Measurements from ENCODE around the gene LAYN.
A peak's percentile ranks its signal among the peaks of the same experiment; 100 is the strongest.

Gene LAYN

DNA sequence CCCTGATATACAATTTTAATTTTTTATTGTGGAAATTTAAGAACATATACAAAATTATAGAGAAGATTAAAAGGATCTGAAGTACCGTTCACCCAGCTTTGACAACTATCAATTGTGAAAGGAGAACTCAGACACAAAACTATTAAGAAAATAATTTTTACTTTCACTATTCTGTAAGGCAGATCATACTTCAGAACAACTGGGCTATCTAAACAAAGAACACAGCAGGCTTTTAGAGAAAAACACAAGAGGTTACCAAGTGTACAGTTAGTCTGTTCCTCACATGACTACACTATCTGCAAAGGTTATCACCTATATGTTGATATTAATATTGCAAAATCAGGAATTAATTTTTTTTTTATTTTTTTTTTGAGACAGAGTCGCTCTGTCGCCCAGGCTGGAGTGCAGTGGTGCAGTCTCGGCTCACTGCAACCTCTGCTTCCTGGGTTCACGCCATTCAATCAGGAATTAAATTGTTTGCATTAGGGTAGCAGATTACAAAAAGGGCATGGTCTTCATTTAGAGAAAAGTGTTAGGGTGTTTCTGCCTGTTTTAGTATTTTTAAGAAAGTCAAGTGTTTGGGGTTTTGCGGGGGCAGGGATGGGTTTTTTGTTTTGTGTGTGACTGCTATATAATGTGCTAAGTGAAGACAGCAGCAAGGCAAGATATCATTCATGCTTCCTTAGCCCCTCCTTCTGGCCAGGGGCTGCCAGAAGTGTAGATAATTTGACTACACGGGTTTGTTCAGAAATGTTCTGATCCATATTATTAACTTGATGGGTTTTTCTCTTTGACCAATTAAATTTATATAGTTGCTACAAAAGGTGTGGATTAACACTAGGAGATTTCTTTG is 34.1 kb downstream of the LAYN start:
- no peaks in the 10 kb centered on the region for H3K36me3 Mint-ChIP-seq (ENCODE audit: insufficient read depth)
- no peaks in the 10 kb centered on the region for H3K4me1 Mint-ChIP-seq (ENCODE audit: low read depth in 2 of 2)
- ATAC-seq (replicated peaks) (no peak), DNase-seq (no peak)
- no peaks in the 10 kb centered on the region for H3K9me3 Mint-ChIP-seq
- peak overlapping the region in 1 of 2 donors; percentile 30 for H3K27ac Mint-ChIP-seq
- H3K4me3 Mint-ChIP-seq, result peak overlapping the region; percentile 31 to 73
- H3K27me3 Mint-ChIP-seq, result peaks cover 17 to 41% of the 10 kb centered on the region in 2 donors

DNA sequence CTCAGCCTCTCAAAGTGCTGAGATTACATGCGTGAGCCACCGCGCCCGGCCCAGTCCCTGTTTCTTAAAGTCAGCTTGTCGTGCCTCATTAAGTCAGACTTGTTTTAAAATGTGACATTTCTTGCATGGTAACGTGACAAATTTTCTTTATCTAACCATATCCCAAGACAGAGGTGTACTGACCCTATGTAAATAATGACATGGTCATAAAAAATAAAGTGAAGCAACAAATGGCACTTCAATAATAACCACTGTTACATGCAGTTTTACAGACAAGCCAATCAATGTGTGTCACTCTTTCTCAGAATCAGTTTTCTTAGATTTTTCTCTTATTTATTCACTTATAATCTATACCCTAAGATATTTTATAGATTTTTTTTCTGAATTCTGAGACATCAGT is 35.2 kb downstream of the LAYN start:
- DNase-seq, result no peak
- H3K4me1 Mint-ChIP-seq (ENCODE audit: low read depth in 2 of 2), result no peaks in the 10 kb centered on the region
- no peaks in the 10 kb centered on the region for H3K36me3 Mint-ChIP-seq (ENCODE audit: insufficient read depth)
- ATAC-seq (replicated peaks), result no peak
- H3K27me3 Mint-ChIP-seq, result peaks cover 9 to 30% of the 10 kb centered on the region in 2 donors
- no peaks in the 10 kb centered on the region for H3K9me3 Mint-ChIP-seq
- H3K4me3 Mint-ChIP-seq, result no peak overlapping the region
- no peak overlapping the region for H3K27ac Mint-ChIP-seq

DNA sequence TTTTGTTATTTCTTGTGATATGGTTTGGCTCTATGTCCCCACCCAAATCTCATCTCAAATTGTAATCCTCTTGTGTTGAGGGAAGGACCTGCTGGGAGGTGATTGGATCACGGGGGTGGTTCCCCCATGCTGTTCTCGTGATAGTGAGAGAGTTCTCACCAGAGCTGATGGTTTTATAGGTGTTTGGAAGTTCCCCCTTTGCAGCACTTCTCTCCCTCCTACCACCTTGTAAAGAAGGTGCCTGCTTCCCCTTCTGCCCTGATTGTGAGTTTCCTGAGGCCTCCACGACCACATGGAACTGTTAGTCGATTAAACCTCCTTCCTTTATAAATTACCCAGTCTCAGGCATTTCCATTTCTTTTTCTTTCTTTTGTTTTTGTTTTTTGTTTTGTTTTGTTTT is 37.3 kb downstream of the LAYN start:
- peaks cover 0 to 9% of the 10 kb centered on the region in 2 donors for H3K27me3 Mint-ChIP-seq
- no peaks in the 10 kb centered on the region for H3K4me1 Mint-ChIP-seq (ENCODE audit: low read depth in 2 of 2)
- peak overlapping the region in 1 of 2 donors; percentile 39 for H3K27ac Mint-ChIP-seq
- H3K36me3 Mint-ChIP-seq (ENCODE audit: insufficient read depth), result no peaks in the 10 kb centered on the region
- no peak overlapping the region for H3K4me3 Mint-ChIP-seq
- H3K9me3 Mint-ChIP-seq, result no peaks in the 10 kb centered on the region
- DNase-seq (no peak), ATAC-seq (replicated peaks) (no peak)

DNA sequence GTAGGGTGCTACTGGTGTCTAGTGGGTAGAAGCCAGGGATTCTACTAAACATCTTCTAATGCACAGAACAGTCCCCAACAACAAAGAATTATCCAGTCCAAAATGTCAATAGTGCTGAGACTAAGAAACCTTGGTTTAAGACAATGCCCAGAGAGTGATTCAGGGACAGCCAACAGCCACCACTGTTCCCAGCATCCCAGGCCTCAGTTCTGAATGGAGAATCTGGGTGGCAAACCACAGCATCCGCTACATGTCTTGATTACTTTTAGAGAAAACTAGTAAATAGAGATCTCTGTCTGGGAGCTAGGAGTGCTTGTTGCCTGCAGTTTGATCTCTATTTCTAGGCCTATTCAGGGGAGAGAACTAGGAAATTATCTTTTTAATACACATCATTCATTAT is 40.8 kb downstream of the LAYN start:
- no peaks in the 10 kb centered on the region for H3K9me3 Mint-ChIP-seq
- H3K27me3 Mint-ChIP-seq, result peaks cover 0 to 11% of the 10 kb centered on the region in 2 donors
- H3K27ac Mint-ChIP-seq, result no peak overlapping the region
- no peaks in the 10 kb centered on the region for H3K36me3 Mint-ChIP-seq (ENCODE audit: insufficient read depth)
- DNase-seq (no peak), ATAC-seq (replicated peaks) (no peak)
- H3K4me3 Mint-ChIP-seq, result no peak overlapping the region
- H3K4me1 Mint-ChIP-seq (ENCODE audit: low read depth in 2 of 2), result no peaks in the 10 kb centered on the region

DNA sequence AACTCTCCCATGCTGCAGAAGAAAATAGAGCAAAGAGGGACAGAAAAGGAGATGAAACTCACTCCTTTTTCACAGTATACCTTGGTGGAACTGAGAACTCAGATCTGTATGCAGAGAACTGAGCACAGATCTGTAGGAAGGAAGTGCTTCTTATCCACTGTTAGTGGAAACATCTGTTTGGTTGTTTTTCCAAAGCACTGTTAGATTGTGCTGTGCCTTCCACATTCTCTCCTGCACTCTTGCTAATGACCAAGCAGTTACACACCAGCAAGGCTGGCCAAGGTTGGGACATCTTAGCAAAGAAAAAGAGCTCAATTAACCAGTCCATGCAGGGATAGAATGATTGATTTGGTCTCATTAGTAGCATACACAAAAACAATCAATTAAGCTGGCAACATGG is 41.6 kb downstream of the LAYN start:
- no peak for DNase-seq
- ATAC-seq (replicated peaks), result no peak
- Mint-ChIP-seq H3K27me3 (peaks cover 0 to 11% of the 10 kb centered on the region in 2 donors), H3K4me3 (no peak overlapping the region), H3K4me1 (ENCODE audit: low read depth in 2 of 2) (no peaks in the 10 kb centered on the region), H3K27ac (no peak overlapping the region), H3K9me3 (no peaks in the 10 kb centered on the region), H3K36me3 (ENCODE audit: insufficient read depth) (no peaks in the 10 kb centered on the region)

DNA sequence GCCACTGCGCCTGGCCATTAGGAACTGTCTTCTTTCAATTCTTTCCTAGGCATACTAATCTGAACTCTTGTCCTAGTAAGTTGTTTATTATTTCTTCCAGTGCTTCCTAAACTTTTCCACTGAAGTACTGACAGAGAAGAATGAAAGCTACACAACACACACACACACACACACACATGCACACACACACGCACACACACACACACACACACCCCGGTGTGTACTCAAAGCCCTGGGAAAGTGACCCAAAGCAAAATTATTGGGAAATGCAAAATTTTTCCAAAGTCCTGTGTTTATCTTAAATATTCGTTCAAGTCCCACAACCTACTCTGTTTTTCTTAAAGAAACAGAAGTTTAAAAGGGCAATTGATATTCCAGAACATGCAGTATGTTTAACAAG is 42.4 kb downstream of the LAYN start:
- DNase-seq, result no peak
- no peak for ATAC-seq (replicated peaks)
- H3K27ac Mint-ChIP-seq, result no peak overlapping the region
- no peak overlapping the region for H3K4me3 Mint-ChIP-seq
- H3K4me1 Mint-ChIP-seq (ENCODE audit: low read depth in 2 of 2), result no peaks in the 10 kb centered on the region
- peaks cover 0 to 11% of the 10 kb centered on the region in 2 donors for H3K27me3 Mint-ChIP-seq
- H3K9me3 Mint-ChIP-seq, result no peaks in the 10 kb centered on the region
- H3K36me3 Mint-ChIP-seq (ENCODE audit: insufficient read depth), result no peaks in the 10 kb centered on the region

DNA sequence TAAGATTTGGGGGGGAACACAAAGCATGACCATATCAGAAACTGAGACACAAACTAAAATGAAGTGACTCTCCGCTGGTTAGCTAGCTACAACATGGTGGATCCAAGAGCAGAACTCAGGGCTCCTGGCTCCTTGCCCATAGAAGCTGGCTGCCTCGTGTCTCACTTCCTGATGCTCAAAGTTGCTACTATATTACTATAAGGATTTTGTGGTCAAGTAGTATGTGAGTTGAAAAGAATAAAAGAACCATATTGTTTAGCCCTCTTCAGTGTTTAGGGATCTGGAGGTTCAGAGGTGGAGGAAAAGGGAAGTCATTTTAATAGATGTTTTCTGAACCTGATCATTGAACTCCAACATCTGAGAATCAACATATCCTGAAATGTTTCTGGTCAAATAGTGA is 44.9 kb downstream of the LAYN start:
- Mint-ChIP-seq H3K4me3 (no peak overlapping the region), H3K4me1 (ENCODE audit: low read depth in 2 of 2) (no peaks in the 10 kb centered on the region), H3K36me3 (ENCODE audit: insufficient read depth) (no peaks in the 10 kb centered on the region), H3K9me3 (no peaks in the 10 kb centered on the region), H3K27ac (no peak overlapping the region), H3K27me3 (peaks cover 0 to 11% of the 10 kb centered on the region in 2 donors)
- DNase-seq (no peak), ATAC-seq (replicated peaks) (no peak)

DNA sequence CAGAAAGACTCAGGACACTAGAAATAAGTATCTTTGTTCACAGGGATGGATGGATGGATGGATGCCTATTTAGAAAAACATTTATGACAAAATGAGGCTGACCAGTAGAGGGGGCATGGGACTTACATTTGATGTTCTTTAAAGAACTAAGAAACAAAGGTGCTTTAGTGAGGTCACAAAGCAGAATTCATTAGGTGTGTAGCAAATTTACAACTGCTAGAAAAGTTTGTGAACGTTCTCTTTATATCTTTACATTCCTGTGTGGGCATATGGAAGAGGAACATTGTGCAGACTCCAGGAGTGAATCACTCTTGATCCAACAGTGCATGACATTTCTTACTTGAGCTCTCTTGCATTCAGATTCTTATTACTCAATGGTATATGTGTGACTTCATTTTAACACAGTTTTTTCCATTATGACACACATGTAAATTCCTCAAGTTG is 45.9 kb downstream of the LAYN start:
- Mint-ChIP-seq H3K27me3 (peaks cover 0 to 11% of the 10 kb centered on the region in 2 donors), H3K9me3 (no peaks in the 10 kb centered on the region), H3K4me1 (ENCODE audit: low read depth in 2 of 2) (no peaks in the 10 kb centered on the region), H3K36me3 (ENCODE audit: insufficient read depth) (no peaks in the 10 kb centered on the region), H3K4me3 (no peak overlapping the region), H3K27ac (no peak overlapping the region)
- ATAC-seq (replicated peaks), result peak; percentile 72
- peak; percentile 56 to 68 (median 64) for DNase-seq

DNA sequence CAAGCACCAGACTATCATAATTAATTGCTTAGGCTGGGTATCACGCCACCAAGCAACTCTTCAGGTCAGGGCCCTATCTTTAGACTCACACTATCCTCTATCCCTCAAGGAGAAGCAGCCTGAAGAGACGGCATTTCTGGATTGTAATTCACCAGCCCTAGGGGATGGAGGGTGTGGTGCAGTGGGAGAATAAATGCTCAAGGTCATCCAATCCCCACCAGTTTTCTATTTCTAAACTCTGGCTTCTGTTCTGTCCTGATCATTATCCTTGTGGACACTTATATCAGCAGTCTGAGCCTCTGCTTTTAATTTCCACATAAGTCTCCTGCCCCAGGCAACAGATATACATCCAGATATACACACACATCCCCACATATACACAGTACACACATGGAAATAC is 48.6 kb downstream of the LAYN start:
- no peak for ATAC-seq (replicated peaks)
- Mint-ChIP-seq H3K4me1 (ENCODE audit: low read depth in 2 of 2) (no peaks in the 10 kb centered on the region), H3K36me3 (ENCODE audit: insufficient read depth) (no peaks in the 10 kb centered on the region), H3K27me3 (peaks cover 0 to 11% of the 10 kb centered on the region in 2 donors), H3K4me3 (no peak overlapping the region), H3K9me3 (no peaks in the 10 kb centered on the region), H3K27ac (no peak overlapping the region)
- no peak for DNase-seq

DNA sequence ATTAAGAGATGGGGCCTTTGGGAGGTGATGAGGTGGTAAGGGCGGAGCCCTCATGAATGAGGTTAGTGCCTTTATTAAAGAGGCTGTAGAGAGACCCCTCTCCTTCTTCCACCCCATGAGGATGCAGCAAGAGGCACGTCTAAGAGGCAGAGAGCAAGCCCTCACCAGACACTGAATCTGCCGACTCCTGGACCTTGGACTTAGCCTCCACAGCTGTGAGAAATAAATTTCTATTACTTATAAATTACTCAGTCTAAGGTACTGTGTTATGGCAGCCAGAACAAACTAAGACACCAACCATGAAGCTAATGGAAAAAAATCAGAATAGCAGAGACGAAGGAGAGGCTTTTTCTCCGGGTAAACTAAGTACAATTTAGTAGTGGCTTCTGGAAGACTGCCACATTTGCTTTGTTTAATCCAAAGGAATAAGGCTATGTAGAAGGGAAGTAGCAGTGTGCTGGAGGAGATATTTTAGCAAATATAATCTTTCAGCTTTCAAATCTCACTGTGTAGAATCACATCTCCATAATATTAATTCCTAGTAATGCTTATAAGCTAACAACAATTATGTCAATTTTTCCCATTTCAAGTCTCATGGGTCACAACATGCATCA is 49.5 kb downstream of the LAYN start:
- H3K4me3 Mint-ChIP-seq, result no peak overlapping the region

DNA sequence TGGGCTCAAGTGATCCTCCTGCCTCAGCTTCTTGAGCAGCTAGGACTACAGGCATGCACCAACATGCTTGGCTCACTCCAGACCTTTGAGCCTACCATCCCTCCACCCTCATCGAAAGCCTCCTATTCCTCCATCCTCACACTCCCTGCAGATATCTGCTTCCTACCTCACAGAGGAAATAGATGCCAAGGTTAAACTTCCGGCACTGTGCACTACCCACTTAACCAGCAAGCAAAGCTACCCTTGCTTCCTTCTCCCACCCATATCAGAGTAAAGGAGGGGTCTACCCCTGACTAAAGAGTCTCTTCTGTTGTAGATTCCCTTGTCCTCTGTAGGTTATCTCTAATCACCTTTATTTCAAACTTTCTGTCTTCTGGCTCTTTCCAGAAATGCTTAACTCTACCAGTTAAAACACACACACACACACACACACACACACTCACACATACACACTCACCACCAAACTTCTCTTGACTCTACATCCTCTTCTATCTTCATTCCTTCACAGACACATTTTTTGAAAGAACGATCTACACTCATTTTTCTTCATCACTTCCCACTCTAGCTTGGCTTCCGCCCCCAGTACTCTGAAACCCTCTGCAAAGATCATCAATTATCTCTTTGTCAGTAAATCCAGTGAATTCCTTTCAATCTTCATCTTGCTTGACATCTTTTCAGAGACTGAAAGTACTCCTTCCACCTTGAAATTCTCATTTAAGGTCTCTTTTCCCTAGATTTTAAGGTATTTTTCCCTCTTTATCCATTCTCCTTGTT is 50.9 kb downstream of the LAYN start:
- ATAC-seq (replicated peaks), result no peak

More for the DNA sequence above, 49.5 kb downstream of the LAYN start:
- Mint-ChIP-seq H3K36me3 (ENCODE audit: insufficient read depth) (no peaks in the 10 kb centered on the region), H3K9me3 (no peaks in the 10 kb centered on the region), H3K27ac (no peak overlapping the region), H3K4me1 (ENCODE audit: low read depth in 2 of 2) (no peaks in the 10 kb centered on the region), H3K27me3 (peaks cover 0 to 6% of the 10 kb centered on the region in 2 donors)
- DNase-seq, result no peak
- no peak for ATAC-seq (replicated peaks)

DNA sequence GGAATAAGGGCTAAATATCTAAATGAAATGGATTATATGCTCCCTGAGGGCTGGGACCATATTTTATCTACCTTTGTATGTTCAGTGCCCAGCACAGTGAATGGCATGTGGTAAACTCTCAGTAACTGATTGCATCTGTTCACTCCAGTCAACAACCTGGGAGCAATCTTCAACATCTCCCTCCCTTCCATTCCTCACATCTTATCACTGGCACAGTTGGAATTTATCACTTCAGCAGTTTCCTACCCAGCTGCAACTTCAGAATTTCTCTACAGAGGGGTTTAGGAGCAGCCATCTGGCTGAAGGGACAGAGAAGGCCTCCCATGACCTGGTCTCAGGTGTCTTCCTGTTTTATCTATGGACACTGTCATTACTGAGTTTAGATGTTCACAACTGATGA is 52.0 kb downstream of the LAYN start:
- H3K27ac Mint-ChIP-seq, result no peak overlapping the region

More for the DNA sequence above, 50.9 kb downstream of the LAYN start:
- Mint-ChIP-seq H3K4me3 (no peak overlapping the region), H3K9me3 (no peaks in the 10 kb centered on the region), H3K4me1 (ENCODE audit: low read depth in 2 of 2) (no peaks in the 10 kb centered on the region), H3K27me3 (no peaks in the 10 kb centered on the region), H3K36me3 (ENCODE audit: insufficient read depth) (no peaks in the 10 kb centered on the region), H3K27ac (no peak overlapping the region)
- DNase-seq, result no peak

DNA sequence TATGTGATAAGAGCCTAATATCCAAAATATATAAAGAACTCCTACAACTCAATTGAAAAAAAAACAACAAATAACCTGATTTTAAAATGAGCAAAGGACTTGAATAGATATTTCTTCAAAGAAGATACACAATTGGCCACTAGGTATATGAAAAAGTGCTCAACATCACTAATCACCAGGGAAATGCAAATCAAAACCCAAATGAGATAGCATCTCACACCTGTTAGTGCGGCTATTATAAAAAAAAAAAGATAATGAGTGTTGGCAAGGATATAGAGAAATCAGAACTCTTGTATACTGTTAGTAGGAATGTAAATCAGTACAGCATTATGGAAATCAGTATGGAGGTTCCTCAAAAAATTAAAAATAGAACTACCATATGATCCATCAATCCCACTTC is 55.8 kb downstream of the LAYN start:
- Mint-ChIP-seq H3K27ac (no peak overlapping the region), H3K27me3 (no peaks in the 10 kb centered on the region), H3K4me3 (no peak overlapping the region), H3K36me3 (ENCODE audit: insufficient read depth) (no peaks in the 10 kb centered on the region), H3K9me3 (no peaks in the 10 kb centered on the region), H3K4me1 (ENCODE audit: low read depth in 2 of 2) (peaks cover 3 to 6% of the 10 kb centered on the region in 2 donors)
- DNase-seq, result no peak
- ATAC-seq (replicated peaks), result peak; percentile 19

More for the DNA sequence above, 52.0 kb downstream of the LAYN start:
- Mint-ChIP-seq H3K4me1 (ENCODE audit: low read depth in 2 of 2) (no peaks in the 10 kb centered on the region), H3K9me3 (no peaks in the 10 kb centered on the region), H3K36me3 (ENCODE audit: insufficient read depth) (no peaks in the 10 kb centered on the region), H3K27me3 (no peaks in the 10 kb centered on the region), H3K4me3 (no peak overlapping the region)
- DNase-seq (no peak), ATAC-seq (replicated peaks) (no peak)
